Stimulated activated CD8-positive, alpha-beta memory T cell treated with anti-CD3 and anti-CD28 coated beads, Interleukin-4, amount 100 ng/mL, for 1 hour (primary cell): ENCODE measurements around the gene PFKFB2.

ENCODE experiments used
- DNase-seq, 2 donors: peaks; one replicate each; pipeline ENCODE4 v3.0.0-alpha.2; 2020; ENCODE audit warnings: low read depth in 2 of 2, low spot score in 1 of 2

The PFKFB2 gene

DNA sequence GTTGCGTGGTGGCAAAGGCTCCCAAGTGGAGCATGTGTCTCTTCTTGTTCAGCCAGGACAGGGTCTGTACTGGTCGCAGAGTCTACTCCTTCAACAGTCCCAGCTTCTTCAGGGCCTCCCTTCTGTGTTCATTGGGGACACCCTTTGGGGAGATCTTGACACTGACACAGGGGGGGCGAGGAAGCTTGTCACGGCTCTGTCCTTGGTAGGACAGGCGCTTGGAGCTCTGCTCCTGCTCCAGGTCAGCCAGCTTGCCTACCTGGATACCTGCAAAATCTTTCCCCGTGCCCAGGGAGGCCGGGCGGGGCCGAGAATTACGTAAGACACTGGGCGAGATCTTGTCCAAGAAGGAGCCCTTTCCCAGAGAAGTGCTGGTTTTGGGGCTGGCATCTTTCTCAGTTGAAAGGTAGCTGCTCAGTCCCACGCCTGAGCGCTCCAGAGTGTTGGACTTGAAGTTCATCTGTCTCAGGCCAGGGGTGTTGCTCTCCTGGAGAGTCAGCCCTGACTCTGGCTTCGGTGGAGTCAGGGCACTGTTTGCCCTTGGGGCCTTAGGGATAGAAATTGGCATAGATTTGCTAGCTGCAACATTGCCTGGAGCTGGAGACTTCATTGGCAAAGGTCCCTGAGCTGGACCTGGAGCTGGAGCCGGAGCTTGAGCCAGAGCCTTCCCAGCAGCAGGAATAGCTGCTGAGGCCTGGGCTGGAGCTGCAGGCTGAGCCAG, 31.0 kb upstream of the PFKFB2 start:
- DNase-seq = no peak

DNA sequence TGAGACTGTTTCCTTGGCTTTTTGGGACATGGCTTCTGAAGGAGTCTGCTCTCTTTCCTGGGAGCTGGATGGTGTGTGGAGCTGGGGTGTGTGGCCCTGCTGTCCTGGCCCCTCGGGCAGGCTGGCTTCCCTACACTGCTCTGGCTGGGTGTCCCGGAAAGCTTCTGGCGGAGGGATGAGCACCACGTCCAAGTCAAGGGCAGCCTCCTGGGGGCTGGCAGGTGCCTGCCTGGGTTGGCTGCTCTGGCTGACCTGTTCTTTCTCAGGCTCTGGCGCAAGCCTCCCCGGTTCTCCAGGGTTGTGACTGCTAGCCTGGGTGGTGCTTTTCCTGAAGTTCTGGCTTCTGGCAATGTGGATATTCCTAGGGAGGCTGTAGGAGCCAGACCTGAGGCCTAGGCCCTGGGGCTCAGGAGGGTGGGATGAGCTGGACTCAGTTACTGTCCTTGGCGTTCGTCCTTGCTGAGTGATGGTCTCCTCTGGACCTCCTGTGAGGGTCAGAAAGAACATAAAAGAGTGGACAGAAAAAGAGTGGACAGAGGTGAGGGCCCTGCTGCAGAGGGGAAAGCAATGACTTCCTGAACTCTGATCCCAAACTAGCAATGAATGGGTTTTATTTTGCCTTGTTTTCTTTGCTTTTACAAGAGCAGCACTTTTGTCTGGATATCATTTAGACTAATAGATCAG, 29.9 kb upstream of the PFKFB2 start:
- DNase-seq = no peak

DNA sequence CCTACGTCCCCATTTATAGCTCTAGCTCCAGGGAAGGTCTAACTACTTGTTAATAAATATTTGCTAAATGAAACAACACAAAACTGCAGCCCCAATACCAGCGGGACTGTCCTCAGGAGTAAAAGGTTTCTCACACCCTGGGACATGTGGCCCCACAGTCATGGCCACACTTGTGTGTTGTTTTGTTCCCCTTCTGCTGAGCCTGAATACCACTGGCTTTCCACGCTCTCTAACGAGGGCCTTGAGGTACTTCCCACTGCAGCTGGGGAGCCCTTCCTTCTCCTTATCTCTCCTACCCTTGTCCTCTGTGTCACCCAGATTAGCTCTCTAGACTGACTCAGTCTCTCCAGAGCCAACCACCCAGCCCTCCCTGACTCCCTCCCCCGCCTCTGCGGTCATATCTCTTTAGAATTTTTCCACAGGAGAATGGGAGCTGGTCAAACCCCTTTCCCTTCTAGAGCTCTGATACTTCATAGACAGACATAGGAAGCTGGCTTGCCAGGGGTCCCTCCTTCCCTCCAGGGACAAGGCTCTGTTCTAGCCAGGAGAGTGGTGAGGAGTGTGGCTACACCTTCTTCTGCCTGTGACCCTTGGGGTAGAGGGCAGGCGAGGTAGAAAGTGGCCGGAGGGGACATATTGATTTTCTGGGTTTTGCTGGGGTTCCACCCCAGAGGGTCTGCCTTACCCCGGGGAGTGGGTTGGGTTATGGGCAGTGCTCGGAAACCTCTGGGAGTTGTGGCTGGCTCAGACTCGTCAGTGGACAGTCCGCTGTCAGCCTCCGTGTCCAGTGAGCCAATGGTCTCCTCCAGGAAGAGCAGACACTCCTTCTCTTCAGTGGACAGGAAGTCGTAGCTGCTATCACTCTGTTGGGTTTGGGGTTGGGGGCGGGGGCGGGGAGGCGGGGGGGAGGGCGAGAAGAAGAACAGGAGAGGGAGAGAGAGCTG, 28.6 kb upstream of the PFKFB2 start:
- no peak for DNase-seq

DNA sequence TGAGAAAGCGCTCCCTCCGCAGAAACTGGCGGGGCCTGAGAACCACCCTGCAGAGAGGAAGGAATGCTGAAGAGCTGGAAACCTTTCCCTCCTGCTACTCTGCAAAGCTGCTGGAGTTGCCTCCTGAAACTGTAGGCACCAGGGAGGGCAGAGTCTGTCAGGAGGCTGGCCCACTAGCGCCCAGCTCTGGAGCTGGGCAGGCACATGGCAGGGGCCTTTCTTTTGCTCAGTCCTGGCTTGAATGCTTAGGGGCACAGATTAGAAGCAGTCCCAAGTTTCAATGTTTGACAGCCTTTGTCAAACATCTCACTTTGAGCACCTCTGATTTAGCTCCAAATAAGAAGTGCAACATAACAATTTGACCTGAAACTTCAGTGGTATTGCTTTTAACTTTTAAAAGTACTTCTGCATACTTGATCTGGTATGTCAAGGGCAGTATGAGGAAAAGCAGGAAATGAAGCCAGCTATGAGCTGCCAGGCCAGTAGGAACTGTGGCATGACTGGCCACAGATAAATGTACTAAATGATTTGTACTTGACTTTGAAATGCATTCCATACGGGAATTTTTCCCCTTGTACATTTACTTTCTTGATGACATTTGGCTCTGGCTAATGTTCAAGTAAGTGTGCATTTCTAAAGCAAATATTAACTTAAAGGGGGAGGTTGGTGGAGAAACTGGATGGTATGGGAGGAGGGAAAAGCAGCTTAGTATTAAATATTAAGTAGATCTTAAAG, 27.8 kb upstream of the PFKFB2 start:
- no peak for DNase-seq

DNA sequence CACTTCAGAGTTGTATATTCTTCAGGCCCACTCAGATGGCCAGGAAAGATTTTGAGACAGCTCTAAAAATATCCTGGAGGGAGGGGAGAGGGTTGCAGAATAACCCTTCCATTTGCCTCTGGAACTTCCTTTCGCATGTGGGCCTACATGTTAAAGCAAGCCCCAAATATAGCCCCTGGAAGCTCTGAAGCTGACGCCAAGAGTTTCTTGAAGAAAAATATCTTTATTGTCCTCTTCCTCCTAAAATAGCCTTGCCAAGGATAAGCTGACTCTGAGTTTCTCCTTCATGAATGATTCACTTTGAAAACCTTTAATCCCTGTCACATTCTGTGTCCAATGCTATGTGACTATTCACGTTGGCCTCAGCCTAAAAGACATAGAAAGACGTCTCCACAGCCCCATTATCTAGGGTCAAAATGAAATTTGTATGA, 27.0 kb upstream of the PFKFB2 start:
- DNase-seq = no peak

DNA sequence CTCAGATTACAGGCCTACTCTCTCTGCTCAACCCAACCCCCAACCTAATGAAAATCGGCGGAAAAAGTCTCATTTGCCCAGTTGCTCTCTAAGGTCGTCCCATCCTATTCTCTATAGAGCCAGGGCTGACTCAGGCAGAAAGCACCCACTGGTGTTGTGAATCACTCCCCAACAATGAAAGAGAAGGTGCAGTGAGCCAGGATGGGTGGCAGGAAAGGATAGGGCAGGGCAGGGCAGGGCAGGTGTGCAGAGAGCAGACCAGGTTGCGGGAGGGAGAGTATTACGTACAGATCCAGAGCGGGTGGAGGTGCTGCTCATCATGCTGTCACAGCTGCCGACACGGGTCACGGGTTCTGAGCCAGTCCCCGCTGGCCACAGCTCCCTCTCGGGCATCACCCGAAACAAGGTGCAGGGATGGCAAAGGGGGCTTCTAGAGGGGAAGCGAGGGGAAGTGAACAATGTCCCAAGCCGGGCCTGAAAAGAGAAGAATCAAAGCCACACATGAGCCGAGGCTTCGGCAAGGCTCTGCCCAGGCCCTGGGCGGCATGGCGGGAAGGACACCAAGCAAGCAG, 25.8 kb upstream of the PFKFB2 start:
- no peak for DNase-seq

DNA sequence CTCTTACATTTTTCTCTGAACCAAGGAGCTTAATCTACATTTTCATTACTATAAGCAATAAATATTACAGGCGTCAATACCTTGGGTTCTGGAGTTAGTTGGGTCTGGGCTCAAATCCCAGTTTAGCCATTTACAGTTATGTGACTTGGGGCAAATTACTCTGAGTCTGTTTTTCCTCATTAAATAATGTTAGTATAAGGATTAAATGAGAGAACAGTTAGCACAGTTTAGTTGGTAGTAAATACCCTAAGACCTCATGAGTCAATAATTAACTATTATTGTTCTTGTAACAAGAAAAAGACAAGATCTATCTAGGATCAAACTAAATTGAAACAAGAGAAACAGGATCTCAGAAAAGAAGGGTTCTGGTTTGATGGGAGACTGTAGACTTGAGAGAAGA, 25.2 kb upstream of the PFKFB2 start:
- DNase-seq = no peak

DNA sequence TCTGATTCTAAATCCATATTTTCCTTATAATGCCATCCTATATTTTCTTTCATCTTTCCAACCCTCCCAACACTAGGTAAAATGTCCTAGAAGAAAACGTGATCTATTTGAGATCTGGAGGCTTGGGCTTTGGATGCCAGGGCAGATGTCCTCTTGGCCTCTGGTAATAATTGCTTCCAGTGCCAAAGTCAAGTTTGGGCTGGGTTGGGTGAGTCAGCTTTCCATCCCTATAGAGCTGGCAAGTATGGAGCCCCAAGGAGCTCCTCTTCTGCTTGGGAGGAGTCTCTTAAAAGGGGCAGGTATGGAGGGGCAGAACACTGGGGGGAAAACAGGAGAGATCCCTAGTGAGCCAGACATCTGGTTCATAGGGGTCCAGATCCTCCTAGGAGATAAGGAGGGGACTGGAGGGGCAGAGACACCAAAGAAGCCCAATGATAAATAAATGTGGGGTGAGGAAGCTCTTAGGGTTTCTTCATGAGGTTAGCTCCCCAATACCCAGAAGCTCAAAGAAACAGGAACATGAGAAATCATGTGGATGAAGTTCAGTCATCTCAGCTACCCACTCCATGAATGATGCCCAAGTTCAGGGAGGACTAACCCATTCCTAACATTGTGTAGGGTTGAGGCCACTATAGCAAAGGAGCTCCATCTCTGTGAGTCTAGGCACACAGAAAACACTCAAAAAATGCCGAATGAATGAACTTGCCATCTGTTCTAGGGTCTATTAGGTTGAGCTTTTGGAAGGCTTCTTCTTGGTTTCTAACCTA, 24.0 kb upstream of the PFKFB2 start:
- no peak for DNase-seq

DNA sequence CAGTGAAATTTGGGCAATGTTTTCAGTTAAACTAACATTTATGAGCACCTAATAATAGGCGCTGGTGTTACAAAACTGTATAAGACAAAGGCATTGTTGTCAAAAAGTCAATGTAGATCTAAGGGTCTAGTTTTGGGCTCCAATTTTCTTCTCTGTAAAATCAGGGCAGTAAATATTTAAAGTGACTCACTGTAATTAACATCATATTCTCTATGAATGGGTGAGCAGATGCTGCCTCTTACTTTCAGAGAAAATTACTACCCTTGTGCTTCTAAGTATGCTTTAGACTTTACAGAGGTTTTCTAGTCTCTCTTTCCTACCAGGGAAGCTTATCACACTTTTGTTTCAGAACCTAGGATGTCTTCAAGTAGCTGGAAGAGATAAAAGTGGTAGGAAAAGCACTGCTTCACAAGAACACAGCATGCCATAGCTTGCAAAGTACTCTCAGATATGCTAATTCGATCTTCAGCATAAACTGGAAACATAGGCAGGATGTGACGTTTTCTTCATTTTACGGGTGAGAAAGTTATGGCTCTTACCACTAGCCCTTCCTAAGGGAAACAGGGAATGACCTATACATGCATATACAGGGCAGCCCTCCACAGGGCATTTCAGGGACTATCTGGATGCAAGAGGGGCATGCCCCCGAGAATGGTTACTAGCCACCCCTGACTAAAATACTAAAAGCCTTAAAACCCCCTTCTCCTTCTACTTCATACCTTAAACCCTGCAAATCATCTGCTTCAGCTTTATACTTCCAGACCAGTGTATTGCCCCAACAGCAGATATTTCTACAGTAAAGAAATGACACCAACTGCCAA, 23.2 kb upstream of the PFKFB2 start:
- DNase-seq = no peak

DNA sequence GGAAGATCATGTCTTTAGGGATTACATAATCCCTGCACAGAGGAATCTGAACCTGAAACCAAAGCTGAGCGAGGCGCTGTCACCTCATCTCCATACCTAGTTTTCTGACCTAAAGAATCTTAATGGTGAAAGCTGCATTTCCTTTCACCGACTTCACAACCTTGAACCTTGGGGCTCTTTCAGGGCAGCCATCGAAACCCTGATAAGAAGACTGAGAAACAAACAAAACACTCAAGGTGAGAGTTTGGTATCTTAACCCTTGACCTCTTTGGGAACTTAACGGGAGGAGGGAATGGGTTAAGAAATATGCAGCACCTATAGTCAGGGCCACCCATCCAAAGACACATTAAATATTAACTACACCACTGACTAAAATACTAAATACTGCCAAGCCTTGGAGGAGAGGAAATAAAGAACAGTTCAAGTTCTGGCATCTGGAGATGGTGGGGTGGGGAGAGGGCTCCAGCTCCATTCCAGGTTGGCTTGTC, 22.5 kb upstream of the PFKFB2 start:
- DNase-seq = no peak

DNA sequence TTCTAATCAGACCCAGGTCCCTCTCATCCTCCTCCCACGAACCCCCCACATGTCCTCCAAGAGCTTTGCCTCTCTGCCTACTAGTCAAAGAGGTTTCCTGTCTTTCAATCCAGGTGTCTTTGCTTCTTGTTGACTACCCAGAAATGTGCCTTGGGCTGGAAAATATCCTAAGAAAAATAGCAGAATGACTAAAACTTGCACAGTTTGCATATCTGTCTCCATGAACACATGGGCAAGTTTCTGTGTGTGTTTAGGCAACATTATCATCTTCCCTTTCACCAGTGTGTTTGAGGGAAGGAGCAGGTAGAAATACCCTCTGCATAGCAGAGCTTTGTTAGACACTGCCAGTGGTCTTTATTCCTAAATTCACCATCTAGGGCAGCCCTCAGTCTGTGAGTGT, 22.1 kb upstream of the PFKFB2 start:
- no peak for DNase-seq

DNA sequence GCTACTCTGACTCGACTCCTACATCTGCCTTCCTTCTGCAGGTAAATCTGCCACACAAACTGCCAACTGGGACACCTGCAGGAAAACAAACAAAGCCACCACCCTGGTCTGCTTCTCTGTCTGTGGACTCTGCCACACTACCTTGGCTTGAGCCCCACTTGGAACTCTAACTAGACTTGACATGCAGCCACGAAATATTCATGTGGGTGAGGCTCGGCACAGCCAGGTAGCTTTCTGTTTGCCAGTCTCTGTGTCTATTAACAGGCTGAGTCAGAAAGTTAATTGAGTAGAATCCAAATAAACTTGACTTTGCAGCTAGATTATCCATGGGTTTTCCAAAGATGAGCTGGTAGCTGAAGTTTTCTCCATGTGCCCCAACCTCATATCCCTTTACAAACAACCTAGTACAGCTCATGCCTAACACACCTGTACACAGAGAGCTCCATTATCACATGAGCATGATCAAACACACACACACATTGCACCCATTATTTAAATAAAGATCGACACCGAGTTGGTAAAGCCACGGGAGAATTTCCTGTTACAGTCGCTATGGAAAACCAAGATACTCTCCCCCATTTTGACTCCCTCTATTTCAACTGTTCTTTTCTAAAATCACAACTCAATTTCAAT, 21.3 kb upstream of the PFKFB2 start:
- no peak for DNase-seq

DNA sequence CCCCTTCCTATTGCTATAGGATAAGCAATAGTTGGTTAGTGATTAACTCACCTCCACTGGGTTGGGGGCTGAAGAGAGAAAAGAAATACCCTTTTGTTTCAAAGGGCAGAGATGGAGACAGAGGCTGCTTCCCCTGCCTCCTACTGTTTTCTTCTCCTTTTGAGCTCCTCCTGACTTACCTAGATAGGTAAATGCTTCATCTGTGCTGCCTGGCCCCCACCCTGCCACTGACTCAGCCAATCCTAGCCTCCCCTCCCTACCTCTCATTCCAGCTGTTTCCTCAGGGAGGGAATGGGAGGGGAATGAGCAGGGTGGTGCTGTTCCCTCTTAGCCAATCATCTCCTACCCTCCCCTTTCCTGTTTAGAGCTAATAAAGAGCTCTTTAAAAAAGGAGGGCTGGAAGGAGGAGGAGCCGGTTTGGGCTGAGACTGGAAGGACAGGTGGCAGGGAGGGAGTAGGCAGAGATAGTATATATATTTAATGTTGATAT, 20.5 kb upstream of the PFKFB2 start, which contains the start of gene C1orf116:
TSS of gene C1orf116 (minus strand) at position 229 of the 490 bp plus-strand sequence. CDS start 5,158 bp downstream, outside the sequence.
- no peak for DNase-seq

DNA sequence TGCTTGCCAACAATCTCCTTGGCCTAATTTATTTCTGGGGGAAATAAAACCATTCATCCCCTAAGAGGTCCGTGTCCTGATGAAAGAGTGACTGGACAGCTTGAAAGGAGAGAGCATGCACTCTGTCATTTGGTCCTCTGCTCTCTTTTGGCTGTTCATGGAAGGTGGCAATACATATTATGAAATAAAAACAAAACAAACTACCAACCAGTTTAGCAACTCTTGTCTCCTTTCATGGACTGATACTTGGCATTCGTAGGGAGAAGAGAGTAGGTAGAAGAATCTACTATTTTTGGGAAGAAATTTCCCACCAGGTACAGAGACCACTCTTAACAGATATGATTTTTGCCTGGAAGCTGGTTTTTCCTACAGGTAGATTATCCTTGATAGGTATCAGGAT, 19.8 kb upstream of the PFKFB2 start:
- DNase-seq = no peak

DNA sequence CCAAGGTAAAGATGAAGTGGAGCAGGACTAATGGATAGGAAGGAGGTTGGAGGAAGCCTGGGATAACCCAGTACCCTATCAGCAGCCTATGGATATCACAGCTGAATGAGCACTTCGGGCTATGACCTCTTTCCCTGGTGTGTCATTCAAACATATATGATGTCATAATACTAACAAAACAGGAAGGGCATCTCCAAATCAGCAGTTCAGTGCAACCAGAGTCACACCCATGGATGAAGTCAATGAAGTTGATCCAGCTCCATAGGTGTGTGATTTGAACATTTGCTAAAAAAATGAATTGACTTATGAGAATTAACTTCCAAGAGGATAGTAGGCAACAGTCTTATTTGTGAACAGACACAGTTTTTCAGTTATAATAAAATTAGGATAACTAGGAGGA, 18.9 kb upstream of the PFKFB2 start:
- DNase-seq = no peak

DNA sequence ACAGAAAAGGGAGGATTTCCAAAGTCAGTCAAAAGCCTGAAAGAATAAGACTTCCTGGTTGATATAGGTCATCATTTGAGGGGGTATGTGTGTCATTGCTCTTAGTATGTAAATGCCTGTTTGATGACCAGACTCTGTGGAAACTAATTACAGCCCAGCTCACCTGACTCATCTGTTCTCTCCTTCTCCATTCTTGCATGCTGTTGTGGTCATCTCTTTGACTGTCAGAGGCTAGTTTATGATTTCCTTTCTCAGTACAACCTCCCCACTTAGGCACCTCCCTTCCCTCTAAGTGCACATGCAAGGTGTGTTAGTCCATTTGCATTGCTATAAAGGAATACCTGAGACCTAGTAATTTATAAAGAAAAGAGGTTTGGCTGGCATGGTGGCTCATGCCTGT, 18.1 kb upstream of the PFKFB2 start:
- no peak for DNase-seq

DNA sequence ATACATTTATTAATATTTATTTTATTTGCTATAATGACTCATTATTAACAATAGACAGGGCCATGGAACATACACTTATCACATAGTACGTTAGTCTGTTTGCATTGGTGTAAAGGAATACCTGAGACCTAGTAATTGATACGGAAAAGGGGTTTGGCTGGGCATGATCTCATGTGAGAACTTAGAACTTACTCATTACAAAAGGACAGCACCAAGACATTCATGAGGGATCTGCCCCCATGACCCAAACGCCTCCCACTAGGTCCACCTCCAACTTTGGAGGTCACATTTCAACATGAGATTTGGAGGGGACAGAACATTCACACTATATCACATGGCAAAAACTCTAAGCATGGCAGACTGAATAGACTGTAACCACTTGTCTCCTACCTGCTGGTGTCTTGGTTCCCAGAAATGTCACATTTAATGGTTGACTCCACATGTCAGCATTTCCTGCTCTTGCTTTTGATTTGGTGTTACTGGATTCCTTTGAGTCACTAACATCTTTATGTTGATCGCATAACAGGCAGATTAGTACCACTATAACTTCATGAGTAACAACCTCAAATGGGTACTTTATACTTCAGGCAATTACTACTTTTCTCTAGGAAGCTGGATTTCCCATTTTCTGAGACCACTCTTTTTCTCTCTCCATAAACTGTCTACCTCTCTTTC, 17.1 kb upstream of the PFKFB2 start:
- no peak for DNase-seq

DNA sequence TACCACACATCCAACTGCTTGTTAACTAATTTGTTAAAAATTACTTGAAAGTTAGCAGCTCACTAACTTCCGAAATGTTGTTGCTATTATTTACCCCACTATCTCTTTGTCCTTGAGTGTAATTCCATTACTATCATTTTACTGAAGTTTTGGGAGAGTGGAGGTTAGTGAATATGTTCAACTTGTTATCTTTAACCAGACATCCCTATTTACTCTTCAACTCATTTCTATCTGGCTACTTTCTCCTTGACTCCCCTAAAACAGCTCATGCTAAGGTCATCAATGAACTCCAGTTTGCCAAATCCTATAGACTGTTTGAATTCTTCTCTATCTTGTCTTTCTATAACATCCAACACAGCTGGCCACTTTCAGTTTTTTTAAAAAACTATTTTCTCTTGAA, 16.2 kb upstream of the PFKFB2 start:
- no peak for DNase-seq
